ENCODE data around the gene PRLR. TPM values are rescaled to one million over a fixed set of nuclear protein-coding genes. Genes with fewer than 3 reads are reported as not detected.

Gene PRLR
- total and polyA plus RNA-seq, 10 of the 15 experiments (the other 5 are each of a cell fraction or from before 2014, with no cell fraction given) = 0.03 to 8.1 (median 0.20) TPM

GRCh38 chr5:35061211-35061770 is 169.0 kb downstream of the PRLR start:
- 5% methylated on average over 2 of the region's 2 CpGs for WGBS (ENCODE audit: insufficient coverage, insufficient replicate concordance, low lambda C conversion rate, missing lambda C conversion rate)

More at GRCh38 chr5:35061211-35061770, 169.0 kb downstream of the PRLR start:
- H3K27me3 ChIP-seq (replicated peaks in 1 of 2; ENCODE audit: control insufficient read depth in 2 of 2, insufficient read depth in 2 of 2, low read length in 1 of 2) = no peaks in the 10 kb centered on the region
- no peaks in the 10 kb centered on the region for H3K4me1 ChIP-seq (ENCODE audit: control insufficient read depth, insufficient read depth, low read length)
- H3K36me3 ChIP-seq (ENCODE audit: control insufficient read depth in 2 of 2, insufficient read depth in 2 of 2, low read length in 1 of 2) = peaks cover 0 to 2% of the 10 kb centered on the region in 2 experiments; a peak in 1 of 4 replicates
- intact Hi-C loops (cut with micrococcal nuclease; ENCODE audit: unreplicated experiment) = no loop called here
- H3K27ac ChIP-seq (ENCODE audit: control insufficient read depth, insufficient read depth) = no peak overlapping the region
- FAIRE-seq = no peak
- ChIA-PET RAD21 (ENCODE audit: unreplicated experiment) (interaction anchor here (2.6 kb wide), 1 partner anchor 123 kb away, joined by 5 read pairs; no protein-coding TSS in a partner anchor), CTCF (interaction anchor here (0.9 kb wide), 1 partner anchor 103 kb away, joined by 4 read pairs; no protein-coding TSS in a partner anchor), SMC1A (ENCODE audit: uncharacterized antibody, unreplicated experiment) (no interaction called here), POLR2A (no interaction called here)
- H3K79me2 ChIP-seq (ENCODE audit: control insufficient read depth, insufficient read depth, low read length) = no peaks in the 10 kb centered on the region
- no peaks in the 10 kb centered on the region for H4K20me1 ChIP-seq (ENCODE audit: control insufficient read depth, insufficient read depth)
- no peak for ATAC-seq
- no peak overlapping the region for H3K9ac ChIP-seq (ENCODE audit: control insufficient read depth, insufficient read depth, low read length)
- no TSS peak for BruUV-seq (replicated peaks)
- no peak overlapping the region for H3K4me2 ChIP-seq (ENCODE audit: control insufficient read depth, insufficient read depth)
- H2AFZ ChIP-seq (ENCODE audit: control insufficient read depth, low read depth, low read length) = no peak overlapping the region
- no peaks in the 10 kb centered on the region for H3K9me3 ChIP-seq (replicated peaks; ENCODE audit: control insufficient read depth, insufficient read depth, low read length)
- TF ChIP-seq CREB1 (IDR thresholded peaks at IDR 0.05; ENCODE audit: low read depth) (no peak), E4F1 (IDR thresholded peaks at IDR 0.05; ENCODE audit: borderline replicate concordance, partially characterized antibody) (no peak), CBX3 (IDR thresholded peaks at IDR 0.05; ENCODE audit: borderline replicate concordance, low read depth) (no peak), RBBP5 (conservative IDR thresholded peaks at IDR 0.05) (no peak), CEBPB (IDR thresholded peaks at IDR 0.05; ENCODE audit: borderline replicate concordance in 1 of 2, low read depth in 2 of 2, low read length in 2 of 2) (no peak), MTA3 (IDR thresholded peaks at IDR 0.05; ENCODE audit: borderline replicate concordance, low read length) (no peak), NFIC (IDR thresholded peaks at IDR 0.05; ENCODE audit: low read depth, low read length) (no peak)
- DNase-seq (ENCODE audit: low read depth, low spot score) = no peak
- H3K4me3 ChIP-seq = no peak overlapping the region
- in situ Hi-C loops (cut with MboI) = no loop called here
